HepG2 (cell line): Measurements from ENCODE around the gene TADA3.

Source experiments
- ATAD3A ChIP-seq: sonication (generic); formaldehyde crosslinking; IDR thresholded peaks from 2 replicates; pipeline ENCODE4 v1.4.0; 2020; ENCODE audit warnings: missing genetic modification reagents
- HDAC2 ChIP-seq: sonication (generic); formaldehyde crosslinking; IDR thresholded peaks from 2 replicates; pipeline ENCODE4 v1.4.0; 2020; ENCODE audit warnings: missing genetic modification reagents
- RAD21 ChIP-seq: fragments of 450-650 bp; formaldehyde crosslinking; IDR thresholded peaks from 2 replicates; pipeline ENCODE4 v1.5.0; 2020; ENCODE audit warnings: mild to moderate bottlenecking
- YEATS2 ChIP-seq: sonication (generic); formaldehyde crosslinking; IDR thresholded peaks from 2 replicates; pipeline ENCODE4 v1.4.0; 2020; ENCODE audit warnings: missing genetic modification reagents, borderline replicate concordance
- ZNF274 ChIP-seq: sonication (generic); formaldehyde crosslinking; IDR thresholded peaks from 2 replicates; pipeline ENCODE4 v1.5.1; 2020; ENCODE audit warnings: mild to moderate bottlenecking, missing genetic modification reagents
- ZNF530 ChIP-seq: sonication (generic); formaldehyde crosslinking; IDR thresholded peaks from 2 replicates; pipeline ENCODE4 v1.5.0; 2020; ENCODE audit warnings: low read depth, mild to moderate bottlenecking, missing genetic modification reagents
- ZNF549 ChIP-seq: sonication (generic); formaldehyde crosslinking; IDR thresholded peaks from 2 replicates; pipeline ENCODE4 v1.5.0; 2020; ENCODE audit warnings: missing genetic modification reagents
- TF ChIP-seq, protein P1 (sequence below): sonication (generic); formaldehyde crosslinking; IDR thresholded peaks from 2 replicates; pipeline ENCODE4 v1.5.1; 2020; ENCODE audit warnings: missing genetic modification reagents, mild to moderate bottlenecking, borderline replicate concordance
- TF ChIP-seq, protein P2 (sequence below): sonication (generic); formaldehyde crosslinking; IDR thresholded peaks from 2 replicates; pipeline ENCODE4 v1.4.0; 2020; ENCODE audit warnings: missing genetic modification reagents
- TF ChIP-seq, protein P3 (sequence below): sonication (generic); formaldehyde crosslinking; IDR thresholded peaks from 2 replicates; pipeline ENCODE4 v1.9.0; 2021; ENCODE audit warnings: missing genetic modification reagents, borderline replicate concordance

DNA sequence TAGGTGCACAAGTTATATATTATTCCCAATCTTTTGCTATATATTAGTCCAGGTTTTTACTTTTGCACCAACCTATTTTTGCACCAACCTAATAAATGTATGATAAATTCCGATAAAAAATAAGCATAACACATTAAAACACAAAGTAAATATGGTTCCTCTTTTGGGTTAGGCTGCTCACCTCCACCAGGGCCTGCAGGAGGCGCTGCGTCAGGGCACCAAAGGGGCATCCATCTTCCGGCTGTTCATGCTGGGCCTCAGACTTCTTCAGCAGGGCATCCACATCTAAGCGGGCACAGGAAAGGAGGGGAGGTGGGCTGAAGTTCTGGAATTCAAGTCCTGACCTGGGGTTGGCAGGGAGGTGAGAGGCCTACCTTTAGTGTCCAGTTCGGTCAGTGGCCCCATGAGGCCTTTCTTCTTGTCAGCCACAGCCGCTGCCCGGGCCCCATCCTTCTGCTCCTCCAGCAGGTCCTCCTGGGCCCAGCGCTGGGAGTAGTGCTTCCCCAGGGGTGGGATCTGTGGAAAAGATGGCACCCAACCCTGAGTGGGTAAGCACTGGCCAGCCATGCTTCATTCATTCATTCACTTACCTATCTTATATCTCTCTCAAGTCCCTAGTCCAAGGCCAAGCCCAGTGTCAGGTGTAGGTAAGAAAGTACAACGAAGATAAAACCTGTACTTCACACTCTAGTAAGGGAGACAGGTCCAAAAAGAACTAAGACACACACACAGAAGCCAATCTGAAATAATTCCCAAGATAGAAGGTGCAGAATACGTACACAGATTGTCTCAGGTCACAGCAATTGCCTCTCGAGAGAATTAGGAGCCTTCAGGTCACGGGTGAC is 5.2 kb downstream of the TADA3 start:
- TF ChIP-seq, protein P1, sequence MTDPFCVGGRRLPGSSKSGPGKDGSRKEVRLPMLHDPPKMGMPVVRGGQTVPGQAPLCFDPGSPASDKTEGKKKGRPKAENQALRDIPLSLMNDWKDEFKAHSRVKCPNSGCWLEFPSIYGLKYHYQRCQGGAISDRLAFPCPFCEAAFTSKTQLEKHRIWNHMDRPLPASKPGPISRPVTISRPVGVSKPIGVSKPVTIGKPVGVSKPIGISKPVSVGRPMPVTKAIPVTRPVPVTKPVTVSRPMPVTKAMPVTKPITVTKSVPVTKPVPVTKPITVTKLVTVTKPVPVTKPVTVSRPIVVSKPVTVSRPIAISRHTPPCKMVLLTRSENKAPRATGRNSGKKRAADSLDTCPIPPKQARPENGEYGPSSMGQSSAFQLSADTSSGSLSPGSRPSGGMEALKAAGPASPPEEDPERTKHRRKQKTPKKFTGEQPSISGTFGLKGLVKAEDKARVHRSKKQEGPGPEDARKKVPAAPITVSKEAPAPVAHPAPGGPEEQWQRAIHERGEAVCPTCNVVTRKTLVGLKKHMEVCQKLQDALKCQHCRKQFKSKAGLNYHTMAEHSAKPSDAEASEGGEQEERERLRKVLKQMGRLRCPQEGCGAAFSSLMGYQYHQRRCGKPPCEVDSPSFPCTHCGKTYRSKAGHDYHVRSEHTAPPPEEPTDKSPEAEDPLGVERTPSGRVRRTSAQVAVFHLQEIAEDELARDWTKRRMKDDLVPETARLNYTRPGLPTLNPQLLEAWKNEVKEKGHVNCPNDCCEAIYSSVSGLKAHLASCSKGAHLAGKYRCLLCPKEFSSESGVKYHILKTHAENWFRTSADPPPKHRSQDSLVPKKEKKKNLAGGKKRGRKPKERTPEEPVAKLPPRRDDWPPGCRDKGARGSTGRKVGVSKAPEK (CRISPR knock-in tag), result no peak
- TF ChIP-seq, protein P2, sequence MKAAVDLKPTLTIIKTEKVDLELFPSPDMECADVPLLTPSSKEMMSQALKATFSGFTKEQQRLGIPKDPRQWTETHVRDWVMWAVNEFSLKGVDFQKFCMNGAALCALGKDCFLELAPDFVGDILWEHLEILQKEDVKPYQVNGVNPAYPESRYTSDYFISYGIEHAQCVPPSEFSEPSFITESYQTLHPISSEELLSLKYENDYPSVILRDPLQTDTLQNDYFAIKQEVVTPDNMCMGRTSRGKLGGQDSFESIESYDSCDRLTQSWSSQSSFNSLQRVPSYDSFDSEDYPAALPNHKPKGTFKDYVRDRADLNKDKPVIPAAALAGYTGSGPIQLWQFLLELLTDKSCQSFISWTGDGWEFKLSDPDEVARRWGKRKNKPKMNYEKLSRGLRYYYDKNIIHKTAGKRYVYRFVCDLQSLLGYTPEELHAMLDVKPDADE (CRISPR knock-in tag), result no peak
- TF ChIP-seq RAD21 (CRISPR knock-in tag) (no peak), YEATS2 (CRISPR knock-in tag) (no peak), ZNF530 (no peak), ZNF549 (CRISPR knock-in tag) (no peak), ZNF274 (CRISPR knock-in tag) (no peak), HDAC2 (no peak), ATAD3A (CRISPR knock-in tag) (no peak)
- TF ChIP-seq, protein P3, sequence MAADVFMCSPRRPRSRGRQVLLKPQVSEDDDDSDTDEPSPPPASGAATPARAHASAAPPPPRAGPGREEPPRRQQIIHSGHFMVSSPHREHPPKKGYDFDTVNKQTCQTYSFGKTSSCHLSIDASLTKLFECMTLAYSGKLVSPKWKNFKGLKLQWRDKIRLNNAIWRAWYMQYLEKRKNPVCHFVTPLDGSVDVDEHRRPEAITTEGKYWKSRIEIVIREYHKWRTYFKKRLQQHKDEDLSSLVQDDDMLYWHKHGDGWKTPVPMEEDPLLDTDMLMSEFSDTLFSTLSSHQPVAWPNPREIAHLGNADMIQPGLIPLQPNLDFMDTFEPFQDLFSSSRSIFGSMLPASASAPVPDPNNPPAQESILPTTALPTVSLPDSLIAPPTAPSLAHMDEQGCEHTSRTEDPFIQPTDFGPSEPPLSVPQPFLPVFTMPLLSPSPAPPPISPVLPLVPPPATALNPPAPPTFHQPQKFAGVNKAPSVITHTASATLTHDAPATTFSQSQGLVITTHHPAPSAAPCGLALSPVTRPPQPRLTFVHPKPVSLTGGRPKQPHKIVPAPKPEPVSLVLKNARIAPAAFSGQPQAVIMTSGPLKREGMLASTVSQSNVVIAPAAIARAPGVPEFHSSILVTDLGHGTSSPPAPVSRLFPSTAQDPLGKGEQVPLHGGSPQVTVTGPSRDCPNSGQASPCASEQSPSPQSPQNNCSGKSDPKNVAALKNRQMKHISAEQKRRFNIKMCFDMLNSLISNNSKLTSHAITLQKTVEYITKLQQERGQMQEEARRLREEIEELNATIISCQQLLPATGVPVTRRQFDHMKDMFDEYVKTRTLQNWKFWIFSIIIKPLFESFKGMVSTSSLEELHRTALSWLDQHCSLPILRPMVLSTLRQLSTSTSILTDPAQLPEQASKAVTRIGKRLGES, result no peak
